Panc1 (cell line): Measurements from ENCODE around the gene SPNS3. TPM values are rescaled to one million over a fixed set of nuclear protein-coding genes. Genes with fewer than 3 reads are reported as not detected.

Experiments used
- ATAC-seq: fragments of 200-7000 bp; cut with Tn5 transposase; 2 replicates; pipeline ENCODE4 v1.9.1; 2020; ENCODE audit warnings: mild to moderate bottlenecking, moderate library complexity
- BruUV-seq: library from RNA; stranded (reverse); fragments of 400-500 nt; replicated peaks from 2 replicates; lab custom pipeline; 2021; lab: Mats Ljungman, UMichigan
- CTCF ChIA-PET: fragments of 300-600 bp; sonication (Branson Sonifier 250); formaldehyde crosslinking; loops from one replicate; lab custom pipeline; 2022; ENCODE audit warnings: antibody characterized with exemption; lab: Charles Lee
- POLR2A ChIA-PET: fragments of 300-600 bp; sonication (Branson Sonifier 250); formaldehyde crosslinking; loops from one replicate; lab custom pipeline; 2022; ENCODE audit warnings: antibody characterized with exemption; lab: Charles Lee
- DNase-seq: peaks from one replicate; pipeline ENCODE4 v3.0.0-alpha.2; 2010; ENCODE audit warnings: low read depth, low spot score
- H3K27ac ChIP-seq: 2 replicates; pipeline ENCODE4 v1.5.1; 2011; ENCODE audit warnings: mild to moderate bottlenecking, low read length, inconsistent platforms
- H3K27me3 ChIP-seq: fragments of 200-500 bp; sonication (Bioruptor generic); 2 replicates; pipeline ENCODE4 v1.6.0; 2014; ENCODE audit warnings: low read length, inconsistent platforms; ENCODE audit not compliant: control insufficient read depth, insufficient read depth
- H3K36me3 ChIP-seq: fragments of 200-500 bp; sonication (Bioruptor generic); 2 replicates; pipeline ENCODE4 v1.5.1; 2014; ENCODE audit warnings: inconsistent platforms, mild to moderate bottlenecking, low read length, moderate library complexity; ENCODE audit not compliant: control insufficient read depth, insufficient read depth
- H3K4me1 ChIP-seq: 2 replicates; pipeline ENCODE4 v1.5.1; 2011; ENCODE audit warnings: inconsistent platforms, mild to moderate bottlenecking, low read length, moderate library complexity; ENCODE audit not compliant: control insufficient read depth, insufficient read depth
- H3K4me3 ChIP-seq, 2 experiments: 2 replicates each; pipeline ENCODE4 v1.5.1; 2011 to 2012; ENCODE audit warnings: low read depth in 2 of 2, low read length in 2 of 2, mild to moderate bottlenecking in 2 of 2, inconsistent platforms in 1 of 2, moderate library complexity in 1 of 2
- H3K9me3 ChIP-seq: fragments of 200-500 bp; sonication (Bioruptor generic); 2 replicates; pipeline ENCODE4 v1.5.1; 2014; ENCODE audit warnings: low read depth, mild to moderate bottlenecking, inconsistent platforms, low read length, moderate library complexity; ENCODE audit not compliant: control insufficient read depth, insufficient read depth
- POLR2AphosphoS5 ChIP-seq: IDR thresholded peaks from 2 replicates; pipeline ENCODE4 v1.6.1; 2012; ENCODE audit warnings: mild to moderate bottlenecking, low read depth, low read length, moderate library complexity
- SIN3A ChIP-seq: IDR thresholded peaks from 2 replicates; pipeline ENCODE4 v1.6.1; 2012; ENCODE audit warnings: low read depth, mild to moderate bottlenecking, low read length, moderate library complexity, borderline replicate concordance; ENCODE audit not compliant: insufficient read depth
- TCF7L2 ChIP-seq: IDR thresholded peaks from 2 replicates; pipeline ENCODE4 v1.6.1; 2011; ENCODE audit warnings: mild to moderate bottlenecking, low read depth, low read length, inconsistent platforms
- in situ Hi-C: cut with HindIII; loops from 2 replicates; pipeline ENCODE4 v1.10.0; 2016; ENCODE audit warnings: low sequenced_read_pairs, low pct_unique_long_range_greater_than_20kb
- intact Hi-C: fragments of 100-400 bp; cut with micrococcal nuclease; formaldehyde crosslinking; loops from one replicate; pipeline ENCODE4 v1.10.0; 2022; ENCODE audit not compliant: unreplicated experiment
- total RNA-seq: library from RNA; stranded (reverse); gene quantifications from one replicate; pipeline ENCODE4 v1.2.1, GENCODE V29; 2021; ENCODE audit not compliant: unreplicated experiment
- TF ChIP-seq, protein P1 (sequence below), 2 experiments: IDR thresholded peaks; 2 replicates each; pipeline ENCODE4 v1.6.1; 2011 to 2012; ENCODE audit warnings: low read depth in 2 of 2, control low read depth in 1 of 2, low read length in 1 of 2, mild to moderate bottlenecking in 1 of 2, moderate library complexity in 1 of 2; ENCODE audit not compliant: insufficient read depth in 1 of 2
- TF ChIP-seq, protein P2 (sequence below): fragments of 450-650 bp; IDR thresholded peaks from 2 replicates; pipeline ENCODE4 v1.5.1; 2017; ENCODE audit warnings: mild to moderate bottlenecking

The SPNS3 gene
- total RNA-seq, 1 experiment from 2014 or later, result 0.10 TPM

DNA sequence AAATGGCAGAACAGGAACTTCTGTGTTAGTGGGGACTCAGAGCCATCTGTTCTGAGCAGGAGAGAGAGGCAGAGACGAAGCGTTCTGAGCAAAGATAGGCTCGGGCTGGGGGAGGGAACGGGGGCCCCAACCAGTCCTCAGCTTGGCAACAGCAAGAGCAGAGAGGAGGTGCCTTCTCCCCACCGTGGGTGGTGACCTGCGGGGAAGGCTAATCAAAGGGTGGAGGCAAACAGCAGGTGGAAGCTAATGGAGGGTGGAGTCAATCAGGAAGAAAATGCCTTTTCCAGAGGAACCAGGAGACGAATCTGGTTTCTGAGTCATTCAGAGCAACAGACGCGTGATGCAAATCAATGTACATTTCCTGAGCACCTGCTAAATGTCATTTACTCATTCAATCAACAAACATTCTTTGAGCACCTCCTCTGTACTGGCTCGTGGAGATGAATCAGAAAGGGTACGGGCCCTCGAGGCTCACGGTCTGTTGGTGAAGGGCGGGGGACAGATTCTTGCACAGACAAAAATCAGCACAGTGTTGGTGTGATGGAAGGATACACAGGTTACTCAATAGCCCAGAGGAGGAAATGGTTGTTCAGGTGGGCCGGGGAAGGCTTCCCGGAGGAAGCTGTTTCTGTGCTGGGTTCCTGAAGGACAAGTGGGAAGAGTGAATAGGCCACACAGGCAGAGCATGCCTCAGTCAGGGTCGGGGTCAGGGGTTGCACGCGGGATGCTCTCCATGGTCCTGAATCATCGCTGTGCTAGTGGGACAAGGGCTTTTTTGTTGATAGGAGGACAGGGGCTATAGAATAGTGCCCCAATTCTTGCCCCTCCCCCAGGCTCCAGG is 59.2 kb downstream of the SPNS3 start:
- CTCF ChIA-PET, result no interaction called here
- Histone ChIP-seq H3K4me3 (no peak overlapping the region), H3K4me1 (no peaks in the 10 kb centered on the region), H3K27me3 (no peaks in the 10 kb centered on the region), H3K36me3 (no peaks in the 10 kb centered on the region), H3K9me3 (no peaks in the 10 kb centered on the region), H3K27ac (no peak overlapping the region)
- in situ Hi-C loops, result no loop called here
- TF ChIP-seq, protein P1, sequence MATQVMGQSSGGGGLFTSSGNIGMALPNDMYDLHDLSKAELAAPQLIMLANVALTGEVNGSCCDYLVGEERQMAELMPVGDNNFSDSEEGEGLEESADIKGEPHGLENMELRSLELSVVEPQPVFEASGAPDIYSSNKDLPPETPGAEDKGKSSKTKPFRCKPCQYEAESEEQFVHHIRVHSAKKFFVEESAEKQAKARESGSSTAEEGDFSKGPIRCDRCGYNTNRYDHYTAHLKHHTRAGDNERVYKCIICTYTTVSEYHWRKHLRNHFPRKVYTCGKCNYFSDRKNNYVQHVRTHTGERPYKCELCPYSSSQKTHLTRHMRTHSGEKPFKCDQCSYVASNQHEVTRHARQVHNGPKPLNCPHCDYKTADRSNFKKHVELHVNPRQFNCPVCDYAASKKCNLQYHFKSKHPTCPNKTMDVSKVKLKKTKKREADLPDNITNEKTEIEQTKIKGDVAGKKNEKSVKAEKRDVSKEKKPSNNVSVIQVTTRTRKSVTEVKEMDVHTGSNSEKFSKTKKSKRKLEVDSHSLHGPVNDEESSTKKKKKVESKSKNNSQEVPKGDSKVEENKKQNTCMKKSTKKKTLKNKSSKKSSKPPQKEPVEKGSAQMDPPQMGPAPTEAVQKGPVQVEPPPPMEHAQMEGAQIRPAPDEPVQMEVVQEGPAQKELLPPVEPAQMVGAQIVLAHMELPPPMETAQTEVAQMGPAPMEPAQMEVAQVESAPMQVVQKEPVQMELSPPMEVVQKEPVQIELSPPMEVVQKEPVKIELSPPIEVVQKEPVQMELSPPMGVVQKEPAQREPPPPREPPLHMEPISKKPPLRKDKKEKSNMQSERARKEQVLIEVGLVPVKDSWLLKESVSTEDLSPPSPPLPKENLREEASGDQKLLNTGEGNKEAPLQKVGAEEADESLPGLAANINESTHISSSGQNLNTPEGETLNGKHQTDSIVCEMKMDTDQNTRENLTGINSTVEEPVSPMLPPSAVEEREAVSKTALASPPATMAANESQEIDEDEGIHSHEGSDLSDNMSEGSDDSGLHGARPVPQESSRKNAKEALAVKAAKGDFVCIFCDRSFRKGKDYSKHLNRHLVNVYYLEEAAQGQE (IDR thresholded peaks at IDR 0.05; ENCODE audit: insufficient read depth in 1 of 2, low read depth in 2 of 2, low read length in 1 of 2), result peak; percentile 94 to 96
- TF ChIP-seq, protein P2, sequence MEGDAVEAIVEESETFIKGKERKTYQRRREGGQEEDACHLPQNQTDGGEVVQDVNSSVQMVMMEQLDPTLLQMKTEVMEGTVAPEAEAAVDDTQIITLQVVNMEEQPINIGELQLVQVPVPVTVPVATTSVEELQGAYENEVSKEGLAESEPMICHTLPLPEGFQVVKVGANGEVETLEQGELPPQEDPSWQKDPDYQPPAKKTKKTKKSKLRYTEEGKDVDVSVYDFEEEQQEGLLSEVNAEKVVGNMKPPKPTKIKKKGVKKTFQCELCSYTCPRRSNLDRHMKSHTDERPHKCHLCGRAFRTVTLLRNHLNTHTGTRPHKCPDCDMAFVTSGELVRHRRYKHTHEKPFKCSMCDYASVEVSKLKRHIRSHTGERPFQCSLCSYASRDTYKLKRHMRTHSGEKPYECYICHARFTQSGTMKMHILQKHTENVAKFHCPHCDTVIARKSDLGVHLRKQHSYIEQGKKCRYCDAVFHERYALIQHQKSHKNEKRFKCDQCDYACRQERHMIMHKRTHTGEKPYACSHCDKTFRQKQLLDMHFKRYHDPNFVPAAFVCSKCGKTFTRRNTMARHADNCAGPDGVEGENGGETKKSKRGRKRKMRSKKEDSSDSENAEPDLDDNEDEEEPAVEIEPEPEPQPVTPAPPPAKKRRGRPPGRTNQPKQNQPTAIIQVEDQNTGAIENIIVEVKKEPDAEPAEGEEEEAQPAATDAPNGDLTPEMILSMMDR, result no peak
- no peak for TF ChIP-seq POLR2AphosphoS5
- DNase-seq (peak; percentile 73), ATAC-seq (no peak)
- BruUV-seq, result no TSS peak
- POLR2A ChIA-PET, result no interaction called here
- intact Hi-C loops, result no loop called here

DNA sequence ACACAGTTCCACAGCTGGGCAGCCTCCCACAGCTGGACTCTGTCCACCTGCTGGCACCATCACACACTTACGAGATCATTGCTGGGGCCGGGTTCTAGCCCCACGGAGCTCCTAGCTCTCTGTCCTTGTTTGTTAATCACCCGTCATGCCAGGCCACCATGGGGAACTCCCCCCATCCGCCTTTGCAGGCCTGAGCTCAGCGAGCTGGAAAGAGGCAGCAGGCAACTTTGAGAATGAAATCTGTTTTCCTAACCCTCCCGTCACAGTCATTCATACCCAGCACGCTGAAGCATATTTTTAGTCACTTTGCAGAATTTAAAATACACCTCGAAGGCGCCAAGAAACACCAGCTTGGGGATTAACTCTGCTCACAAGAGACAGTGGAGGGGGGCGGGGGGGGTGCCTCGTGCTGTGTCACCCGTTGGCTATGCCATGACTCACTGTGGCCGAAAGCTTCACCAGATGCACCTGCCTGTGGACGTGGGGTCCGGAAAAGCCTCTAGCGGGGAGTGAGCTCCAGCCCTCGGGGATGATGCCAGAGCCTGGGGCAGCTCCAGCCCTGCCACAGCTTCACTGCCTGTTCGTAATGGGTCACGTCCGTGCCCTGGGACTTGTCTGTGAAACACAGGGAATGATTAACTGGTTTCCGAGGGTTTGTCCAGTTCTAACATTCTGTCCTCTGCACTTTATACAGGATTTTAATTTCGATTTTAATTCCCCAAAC is 63.5 kb downstream of the SPNS3 start:
- no TSS peak for BruUV-seq
- Histone ChIP-seq H3K27me3 (no peaks in the 10 kb centered on the region), H3K4me1 (no peaks in the 10 kb centered on the region), H3K36me3 (no peaks in the 10 kb centered on the region), H3K9me3 (no peaks in the 10 kb centered on the region), H3K27ac (no peak overlapping the region), H3K4me3 (no peak overlapping the region)
- in situ Hi-C loops, result no loop called here
- DNase-seq (no peak), ATAC-seq (no peak)
- intact Hi-C loops, result no loop called here
- POLR2A ChIA-PET, result interaction anchor here (0.7 kb wide), 1 partner anchor 23 kb away, joined by 7 read pairs; no protein-coding TSS in a partner anchor
- CTCF ChIA-PET, result interaction anchor here (0.7 kb wide), 1 partner anchor 13 kb away, joined by 7 read pairs; no protein-coding TSS in a partner anchor
- TF ChIP-seq POLR2AphosphoS5 (no peak), SIN3A (no peak), TCF7L2 (no peak)
- TF ChIP-seq, protein P1 (IDR thresholded peaks at IDR 0.05; ENCODE audit: insufficient read depth in 1 of 2, low read depth in 2 of 2, low read length in 1 of 2), result no peak
- TF ChIP-seq, protein P2, result no peak
